ENCODE measurements around the gene COL6A5. TPM values are rescaled to one million over a fixed set of nuclear protein-coding genes. Genes with fewer than 3 reads are reported as not detected.
"Not testable (repeated sequence)": the region's sequence is repeated elsewhere in the genome, so short reads cannot be mapped to it uniquely, and the experiment has no call there.

The COL6A5 gene
- total and polyA plus RNA-seq, 4 donors, result 0.05 to 0.20 (median 0.07) TPM

DNA sequence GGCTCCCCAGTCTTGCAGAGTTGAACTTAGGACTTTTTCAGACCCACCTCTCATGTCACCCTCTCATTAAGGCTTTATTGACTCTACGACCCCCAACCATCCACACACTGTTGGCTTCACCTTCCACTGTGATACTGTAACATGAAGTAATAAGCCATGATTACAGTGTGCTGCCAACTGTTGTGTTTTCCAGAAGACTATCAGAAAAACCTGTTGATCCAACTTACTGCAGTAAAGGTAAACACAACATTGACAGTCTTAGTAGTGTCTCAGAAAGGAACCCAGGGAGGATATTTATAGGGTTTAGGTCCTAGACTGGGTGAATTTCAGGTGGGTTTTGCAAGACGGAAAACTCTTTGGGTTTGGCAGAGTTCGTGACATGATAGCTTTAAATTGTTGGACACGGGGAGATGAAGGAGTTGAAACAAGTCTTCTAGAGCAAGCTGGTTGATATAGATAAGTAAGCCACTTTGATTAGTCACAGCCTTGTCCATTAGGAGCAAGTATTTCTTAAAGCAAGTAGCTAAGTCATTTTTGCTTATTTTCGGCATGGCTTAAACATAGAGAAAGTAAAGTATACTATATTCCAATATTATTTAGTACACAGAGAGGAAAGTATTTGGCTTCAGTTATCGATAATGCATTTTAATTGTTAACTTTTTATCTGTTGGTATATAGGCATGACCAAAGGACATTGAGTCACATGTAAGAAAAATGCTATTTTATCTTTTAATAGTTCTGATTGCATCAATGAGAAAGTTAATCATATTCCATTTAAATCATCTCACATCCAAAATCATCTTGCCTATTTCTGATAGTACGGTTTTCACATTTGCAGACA, 2.4 kb upstream of the COL6A5 start:
- H3K4me3 ChIP-seq (ENCODE audit: low read depth, low read length), result no peak overlapping the region
- peaks cover 5% of the 10 kb centered on the region for H3K4me1 ChIP-seq (ENCODE audit: control insufficient read depth, insufficient read depth, low read length)
- 100% methylated on average over 1 of the region's 7 CpGs for WGBS (ENCODE audit: insufficient coverage)
- DNase-seq (ENCODE audit: low read depth in 4 of 6, low spot score in 6 of 6), result no peak
- no peak overlapping the region for H3K27ac ChIP-seq (ENCODE audit: low read depth, low read length)
- no peaks in the 10 kb centered on the region for H3K36me3 ChIP-seq (ENCODE audit: control insufficient read depth, insufficient read depth, low read length)
- no peaks in the 10 kb centered on the region for H3K9me3 ChIP-seq (ENCODE audit: control insufficient read depth, insufficient read depth, low read length)
- peaks cover 19% of the 10 kb centered on the region for H3K27me3 ChIP-seq (ENCODE audit: control insufficient read depth, insufficient read depth, low read length)

DNA sequence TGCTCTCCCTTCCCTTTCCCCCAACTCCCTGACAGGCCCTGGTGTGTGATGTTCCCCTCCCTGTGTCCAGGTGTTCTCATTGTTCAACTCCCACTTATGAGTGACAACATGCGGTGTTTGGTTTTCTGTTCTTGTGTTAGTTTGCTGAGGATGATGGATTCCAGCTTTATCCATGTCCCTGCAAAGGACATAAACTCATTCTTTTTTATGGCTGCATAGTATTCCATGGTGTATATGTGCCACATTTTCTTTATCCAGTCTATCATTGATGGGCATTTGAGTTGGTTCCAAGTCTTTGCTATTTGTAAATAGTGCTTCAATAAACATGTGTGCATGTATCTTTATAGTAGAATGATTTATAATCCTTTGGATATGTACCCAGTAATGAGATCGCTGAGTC, 2.8 kb downstream of the COL6A5 start:
- not testable (repeated sequence) for H3K36me3 ChIP-seq (ENCODE audit: control insufficient read depth, insufficient read depth, low read length); H3K9me3 ChIP-seq (ENCODE audit: control insufficient read depth, insufficient read depth, low read length); H3K27ac ChIP-seq (ENCODE audit: low read depth, low read length); H3K4me1 ChIP-seq (ENCODE audit: control insufficient read depth, insufficient read depth, low read length); H3K4me3 ChIP-seq (ENCODE audit: low read depth, low read length); DNase-seq (ENCODE audit: low read depth in 4 of 6, low spot score in 6 of 6)
- peaks cover 19% of the 10 kb centered on the region for H3K27me3 ChIP-seq (ENCODE audit: control insufficient read depth, insufficient read depth, low read length)
- no CpG with 5 or more reads among the region's 2 CpGs for WGBS (ENCODE audit: insufficient coverage)

DNA sequence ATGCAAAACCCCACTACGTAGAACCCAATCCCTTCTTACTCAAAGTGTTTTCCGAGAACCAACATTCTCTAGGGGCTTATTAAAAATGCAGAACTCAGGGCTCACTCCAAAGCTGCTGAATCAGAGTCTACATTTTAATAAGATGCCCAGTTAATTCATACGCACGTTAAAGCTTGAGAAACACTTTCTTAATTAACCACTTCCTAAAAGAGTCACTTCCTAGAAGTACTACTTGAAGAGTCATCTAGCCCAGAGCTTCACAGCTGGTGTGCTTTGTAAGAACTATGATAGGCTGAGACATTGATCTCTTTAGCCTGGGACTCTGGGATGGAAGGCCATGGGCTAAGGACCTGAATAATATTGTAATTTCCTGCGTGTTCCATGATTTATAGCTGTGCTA, 9.0 kb downstream of the COL6A5 start:
- no peaks in the 10 kb centered on the region for H3K27me3 ChIP-seq (ENCODE audit: control insufficient read depth, insufficient read depth, low read length)
- 64% methylated on average over 4 of the region's 5 CpGs for WGBS (ENCODE audit: insufficient coverage)
- no peak overlapping the region for H3K4me3 ChIP-seq (ENCODE audit: low read depth, low read length)
- H3K4me1 ChIP-seq (ENCODE audit: control insufficient read depth, insufficient read depth, low read length), result no peaks in the 10 kb centered on the region
- no peaks in the 10 kb centered on the region for H3K36me3 ChIP-seq (ENCODE audit: control insufficient read depth, insufficient read depth, low read length)
- no peak for DNase-seq (ENCODE audit: low read depth in 4 of 6, low spot score in 6 of 6)
- no peaks in the 10 kb centered on the region for H3K9me3 ChIP-seq (ENCODE audit: control insufficient read depth, insufficient read depth, low read length)
- no peak overlapping the region for H3K27ac ChIP-seq (ENCODE audit: low read depth, low read length)

DNA sequence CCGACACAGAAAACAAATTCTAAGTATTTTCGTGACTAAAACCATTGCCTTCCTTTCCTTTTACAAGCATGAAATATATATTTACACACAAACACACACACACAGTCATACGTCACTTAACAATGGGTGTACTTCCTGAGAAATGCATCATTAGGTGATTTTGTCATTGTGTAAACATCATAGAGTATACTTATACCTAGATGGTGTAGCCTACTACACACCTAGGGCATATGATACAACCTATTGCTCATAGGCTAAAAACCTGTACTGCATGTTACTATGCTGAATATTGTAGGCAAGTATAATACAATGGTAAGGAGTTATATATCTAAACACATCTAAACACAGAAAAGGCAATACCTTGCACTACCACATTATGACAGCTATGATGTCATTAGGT, 28.6 kb downstream of the COL6A5 start:
- no peaks in the 10 kb centered on the region for H3K9me3 ChIP-seq (ENCODE audit: control insufficient read depth, insufficient read depth, low read length)
- DNase-seq (ENCODE audit: low read depth in 4 of 6, low spot score in 6 of 6), result no peak
- H3K4me1 ChIP-seq (ENCODE audit: control insufficient read depth, insufficient read depth, low read length), result no peaks in the 10 kb centered on the region
- WGBS (ENCODE audit: insufficient coverage), result no CpG with 5 or more reads among the region's 3 CpGs
- H3K36me3 ChIP-seq (ENCODE audit: control insufficient read depth, insufficient read depth, low read length), result no peaks in the 10 kb centered on the region
- no peak overlapping the region for H3K27ac ChIP-seq (ENCODE audit: low read depth, low read length)
- no peaks in the 10 kb centered on the region for H3K27me3 ChIP-seq (ENCODE audit: control insufficient read depth, insufficient read depth, low read length)
- no peak overlapping the region for H3K4me3 ChIP-seq (ENCODE audit: low read depth, low read length)

DNA sequence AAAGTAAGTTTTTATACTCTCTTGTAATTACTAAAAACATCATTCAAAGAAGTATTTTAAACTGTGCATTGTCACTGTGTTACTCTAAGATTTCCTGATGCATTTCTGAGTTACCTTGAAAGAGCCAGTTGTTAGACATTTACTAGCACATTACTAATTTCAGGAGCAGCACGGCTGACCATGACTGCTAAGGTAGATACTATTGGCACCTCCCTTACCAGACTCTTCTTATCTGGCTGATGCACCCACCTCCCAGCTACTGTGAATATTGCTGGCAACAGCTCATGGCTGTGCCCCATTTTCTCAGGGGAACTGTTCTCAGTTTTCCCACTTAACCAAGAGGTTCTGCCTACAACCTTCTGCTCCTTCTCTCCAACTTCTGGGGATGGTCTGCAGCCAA, 29.4 kb downstream of the COL6A5 start:
- Histone ChIP-seq H3K27me3 (ENCODE audit: control insufficient read depth, insufficient read depth, low read length) (no peaks in the 10 kb centered on the region), H3K4me3 (ENCODE audit: low read depth, low read length) (no peak overlapping the region), H3K4me1 (ENCODE audit: control insufficient read depth, insufficient read depth, low read length) (no peaks in the 10 kb centered on the region), H3K27ac (ENCODE audit: low read depth, low read length) (no peak overlapping the region), H3K36me3 (ENCODE audit: control insufficient read depth, insufficient read depth, low read length) (no peaks in the 10 kb centered on the region), H3K9me3 (ENCODE audit: control insufficient read depth, insufficient read depth, low read length) (no peaks in the 10 kb centered on the region)
- WGBS (ENCODE audit: insufficient coverage), result 80% methylated on average over 1 of the region's 1 CpG
- DNase-seq (ENCODE audit: low read depth in 4 of 6, low spot score in 6 of 6), result no peak

DNA sequence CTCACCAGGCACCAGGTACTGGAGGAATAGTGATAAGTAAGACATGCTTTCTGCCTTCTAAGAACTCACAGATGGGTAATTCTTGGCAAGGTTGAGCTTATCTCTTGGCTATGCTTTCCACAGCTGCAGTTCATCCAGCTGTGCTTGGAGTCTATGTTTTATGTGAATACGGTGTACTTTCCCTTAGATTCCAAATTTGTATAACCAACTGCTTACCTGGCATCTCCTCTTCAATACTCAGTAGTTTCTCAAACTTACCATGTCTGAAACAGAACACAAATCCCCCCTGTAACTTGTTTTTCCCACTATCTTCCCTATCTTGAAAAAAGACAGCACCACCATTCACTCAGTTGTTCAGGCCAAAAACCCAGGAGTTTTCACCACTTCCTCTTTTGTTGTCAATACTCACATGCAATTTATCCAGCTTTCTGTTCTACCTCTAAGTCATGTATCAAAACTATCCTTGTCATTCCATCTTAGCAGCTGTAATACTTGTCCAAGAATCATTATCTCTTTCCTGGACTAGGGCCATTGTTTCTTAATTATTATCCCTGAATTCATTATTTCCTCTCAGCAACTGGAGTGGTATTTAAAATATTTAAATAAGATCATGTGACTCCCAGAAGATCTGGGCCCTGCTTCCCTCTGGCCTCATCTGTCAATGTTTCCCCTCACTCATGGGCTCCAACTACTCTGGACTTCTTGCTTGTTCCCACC, 32.6 kb downstream of the COL6A5 start:
- no peak overlapping the region for H3K4me3 ChIP-seq (ENCODE audit: low read depth, low read length)
- no peaks in the 10 kb centered on the region for H3K9me3 ChIP-seq (ENCODE audit: control insufficient read depth, insufficient read depth, low read length)
- H3K27ac ChIP-seq (ENCODE audit: low read depth, low read length), result no peak overlapping the region
- H3K4me1 ChIP-seq (ENCODE audit: control insufficient read depth, insufficient read depth, low read length), result no peaks in the 10 kb centered on the region
- no peaks in the 10 kb centered on the region for H3K36me3 ChIP-seq (ENCODE audit: control insufficient read depth, insufficient read depth, low read length)
- no CpG with 5 or more reads among the region's 1 CpG for WGBS (ENCODE audit: insufficient coverage)
- no peak for DNase-seq (ENCODE audit: low read depth in 4 of 6, low spot score in 6 of 6)
- H3K27me3 ChIP-seq (ENCODE audit: control insufficient read depth, insufficient read depth, low read length), result no peaks in the 10 kb centered on the region

DNA sequence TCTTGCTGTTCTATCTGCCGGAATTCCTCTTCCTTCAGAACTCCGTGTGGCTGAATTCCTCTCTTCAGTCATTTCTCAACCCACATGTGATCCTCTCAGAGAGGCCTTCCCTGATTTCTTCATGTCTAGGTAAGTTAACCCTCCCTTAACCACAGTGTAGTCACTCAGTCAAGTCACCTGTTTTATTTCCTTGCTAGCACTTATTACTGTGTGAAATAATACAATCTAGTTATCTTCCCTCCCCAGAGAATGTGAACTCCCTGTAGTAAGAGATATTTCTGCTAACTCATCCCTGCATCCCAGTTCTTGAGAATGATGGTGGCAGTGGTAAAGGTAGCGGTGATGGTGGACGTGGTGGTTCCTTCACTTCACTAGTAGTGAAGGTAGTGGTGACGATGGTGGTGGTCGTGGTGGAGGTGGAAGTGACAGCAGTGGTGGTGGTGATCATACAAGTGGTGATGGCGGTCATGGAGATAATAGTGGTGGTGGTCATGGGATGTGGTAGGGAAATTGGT, 33.3 kb downstream of the COL6A5 start:
- Histone ChIP-seq H3K27me3 (ENCODE audit: control insufficient read depth, insufficient read depth, low read length) (no peaks in the 10 kb centered on the region), H3K36me3 (ENCODE audit: control insufficient read depth, insufficient read depth, low read length) (no peaks in the 10 kb centered on the region), H3K4me3 (ENCODE audit: low read depth, low read length) (no peak overlapping the region), H3K27ac (ENCODE audit: low read depth, low read length) (no peak overlapping the region), H3K4me1 (ENCODE audit: control insufficient read depth, insufficient read depth, low read length) (no peaks in the 10 kb centered on the region), H3K9me3 (ENCODE audit: control insufficient read depth, insufficient read depth, low read length) (no peaks in the 10 kb centered on the region)
- DNase-seq (ENCODE audit: low read depth in 4 of 6, low spot score in 6 of 6), result no peak
- 84% methylated on average over 7 of the region's 7 CpGs for WGBS (ENCODE audit: insufficient coverage)

DNA sequence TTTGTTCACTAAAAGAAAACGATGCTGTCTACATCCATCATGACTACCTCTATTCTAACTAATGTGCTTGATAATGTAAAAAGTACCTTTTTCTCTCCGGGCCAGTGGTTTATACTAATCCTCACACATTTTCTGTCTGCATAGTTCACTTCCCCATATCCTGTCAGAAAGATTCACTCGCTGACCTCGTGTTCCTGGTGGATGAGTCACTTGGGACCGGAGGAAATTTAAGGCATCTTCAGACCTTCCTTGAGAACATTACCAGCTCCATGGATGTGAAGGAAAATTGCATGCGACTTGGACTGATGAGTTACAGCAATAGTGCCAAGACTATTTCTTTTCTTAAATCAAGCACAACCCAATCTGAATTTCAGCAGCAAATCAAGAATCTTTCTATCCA, 33.8 kb downstream of the COL6A5 start:
- Histone ChIP-seq H3K27ac (ENCODE audit: low read depth, low read length) (no peak overlapping the region), H3K36me3 (ENCODE audit: control insufficient read depth, insufficient read depth, low read length) (no peaks in the 10 kb centered on the region), H3K4me1 (ENCODE audit: control insufficient read depth, insufficient read depth, low read length) (no peaks in the 10 kb centered on the region), H3K4me3 (ENCODE audit: low read depth, low read length) (no peak overlapping the region), H3K9me3 (ENCODE audit: control insufficient read depth, insufficient read depth, low read length) (no peaks in the 10 kb centered on the region), H3K27me3 (ENCODE audit: control insufficient read depth, insufficient read depth, low read length) (no peaks in the 10 kb centered on the region)
- WGBS (ENCODE audit: insufficient coverage), result 83% methylated on average over 1 of the region's 6 CpGs
- no peak for DNase-seq (ENCODE audit: low read depth in 4 of 6, low spot score in 6 of 6)

DNA sequence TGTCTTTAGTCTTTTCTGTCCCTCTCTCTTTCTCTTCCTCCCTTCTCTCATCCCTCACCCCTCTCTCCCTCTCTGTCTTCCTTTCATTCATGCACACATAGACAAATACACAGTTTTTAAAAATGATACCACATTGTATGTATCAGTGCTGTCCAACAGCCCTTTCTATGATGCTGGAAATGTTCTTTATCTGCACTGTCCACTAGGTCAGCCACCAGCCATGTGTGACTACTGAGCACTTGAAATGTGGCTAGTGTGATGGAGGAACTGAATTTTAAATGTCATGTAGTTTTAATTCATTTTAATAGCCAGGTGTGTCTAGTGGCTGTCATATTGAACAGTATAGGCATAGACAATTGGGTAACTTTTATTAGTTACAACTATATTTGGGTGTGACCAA, 34.9 kb downstream of the COL6A5 start:
- Histone ChIP-seq H3K9me3 (ENCODE audit: control insufficient read depth, insufficient read depth, low read length) (no peaks in the 10 kb centered on the region), H3K27ac (ENCODE audit: low read depth, low read length) (no peak overlapping the region), H3K36me3 (ENCODE audit: control insufficient read depth, insufficient read depth, low read length) (no peaks in the 10 kb centered on the region), H3K4me1 (ENCODE audit: control insufficient read depth, insufficient read depth, low read length) (no peaks in the 10 kb centered on the region), H3K27me3 (ENCODE audit: control insufficient read depth, insufficient read depth, low read length) (no peaks in the 10 kb centered on the region), H3K4me3 (ENCODE audit: low read depth, low read length) (no peak overlapping the region)
- DNase-seq (ENCODE audit: low read depth in 4 of 6, low spot score in 6 of 6), result no peak

DNA sequence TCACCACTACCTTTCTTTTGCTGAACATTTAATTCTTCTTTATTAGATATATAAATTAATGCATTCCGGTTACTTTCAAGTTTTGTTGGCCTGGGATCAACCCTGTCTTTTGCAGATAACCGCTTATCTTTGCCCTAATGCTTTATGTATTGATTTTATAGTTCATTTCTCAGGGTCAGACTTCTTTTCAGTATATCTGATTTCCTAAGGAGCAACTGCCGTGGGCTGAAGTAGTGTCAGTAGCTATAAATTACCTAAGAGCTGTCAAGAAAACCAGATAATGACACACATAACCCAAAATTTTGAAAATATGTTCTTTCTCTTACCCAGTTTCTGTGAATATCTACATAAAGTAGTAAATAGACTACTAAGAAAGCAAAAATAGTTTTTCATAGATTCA, 38.0 kb downstream of the COL6A5 start:
- Histone ChIP-seq H3K36me3 (ENCODE audit: control insufficient read depth, insufficient read depth, low read length) (no peaks in the 10 kb centered on the region), H3K9me3 (ENCODE audit: control insufficient read depth, insufficient read depth, low read length) (no peaks in the 10 kb centered on the region), H3K27ac (ENCODE audit: low read depth, low read length) (no peak overlapping the region), H3K27me3 (ENCODE audit: control insufficient read depth, insufficient read depth, low read length) (no peaks in the 10 kb centered on the region), H3K4me1 (ENCODE audit: control insufficient read depth, insufficient read depth, low read length) (no peaks in the 10 kb centered on the region), H3K4me3 (ENCODE audit: low read depth, low read length) (no peak overlapping the region)
- no CpG with 5 or more reads among the region's 3 CpGs for WGBS (ENCODE audit: insufficient coverage)
- no peak for DNase-seq (ENCODE audit: low read depth in 4 of 6, low spot score in 6 of 6)
